K562 (cell line): Measurements from ENCODE around the gene DOCK1. TPM values are rescaled to one million over a fixed set of nuclear protein-coding genes. Genes with fewer than 3 reads are reported as not detected.

ENCODE experiments used
- ATAC-seq: fragments of 200-7000 bp; cut with Tn5 transposase; 3 replicates; pipeline ENCODE4 v1.9.1; 2020; ENCODE audit warnings: moderate library complexity
- BruUV-seq: library from RNA; stranded (reverse); fragments of 400-500 nt; replicated peaks from 2 replicates; lab custom pipeline; 2021; lab: Mats Ljungman, UMichigan
- CTCF ChIA-PET: fragments of 300-600 bp; formaldehyde crosslinking; extraction: SDS; loops from one replicate; lab custom pipeline; 2021; ENCODE audit warnings: low intra/inter-chr PET ratio; lab: Yijun Ruan, JAX
- POLR2A ChIA-PET: fragments of 300-600, 350-650 bp; sonication (Branson Sonifier 250); formaldehyde crosslinking; extraction: SDS; loops from one replicate; lab custom pipeline; 2021; ENCODE audit warnings: antibody characterized with exemption, inconsistent platforms; lab: Yijun Ruan, JAX
- DNase-seq, 4 experiments: peaks; one replicate each; pipeline versions ENCODE4 v3.0.0 to v3.0.0-alpha.2; 2011 to 2018; ENCODE audit warnings: low spot score in 3 of 4, mixed read lengths in 3 of 4; ENCODE audit errors: extremely low read depth in 1 of 4
- FAIRE-seq: peaks from 2 replicates; lab custom pipeline; 2011; peaks lifted over from hg19 to GRCh38; lab: Jason Lieb, UNC
- H2AFZ ChIP-seq: 2 replicates; pipeline ENCODE4 v1.6.0; 2011; ENCODE audit warnings: low read depth, low read length, control low read depth, inconsistent platforms
- H3K27ac ChIP-seq: fragments of 200-600 bp; 3 replicates; pipeline ENCODE4 v1.8.0; 2011; ENCODE audit warnings: low read depth, mild to moderate bottlenecking, control low read depth, inconsistent platforms, low read length, moderate library complexity, mixed read lengths; ENCODE audit errors: extremely low read depth
- H3K27me3 ChIP-seq, 2 experiments: fragments of 300-600 bp in 1 of 2; 2 replicates in 1 of 2; 3 replicates in 1 of 2; pipeline versions ENCODE4 v1.6.0 to v1.8.0; 2011; ENCODE audit warnings: inconsistent platforms in 2 of 2, low read length in 2 of 2, mild to moderate bottlenecking in 1 of 2, mixed read lengths in 1 of 2, moderate library complexity in 1 of 2; ENCODE audit not compliant: control insufficient read depth in 2 of 2, insufficient read depth in 2 of 2
- H3K36me3 ChIP-seq: fragments of 300-600 bp; 3 replicates; pipeline ENCODE4 v1.8.0; 2011; ENCODE audit warnings: mild to moderate bottlenecking, low read length, inconsistent platforms; ENCODE audit not compliant: control insufficient read depth, insufficient read depth
- H3K4me1 ChIP-seq, 2 experiments: fragments of 200-600 bp in 1 of 2; replicated peaks in 1 of 2; 2 replicates in 1 of 2; 3 replicates in 1 of 2; pipeline versions ENCODE4 v1.5.1 to v1.8.0; 2011; ENCODE audit warnings: inconsistent platforms in 2 of 2, low read length in 2 of 2, mild to moderate bottlenecking in 1 of 2, mixed read lengths in 1 of 2, moderate library complexity in 1 of 2; ENCODE audit not compliant: control insufficient read depth in 2 of 2, insufficient read depth in 2 of 2
- H3K4me2 ChIP-seq: 2 replicates; pipeline ENCODE4 v1.6.1; 2011; ENCODE audit warnings: low read length, control low read depth, inconsistent platforms, mixed read lengths; ENCODE audit not compliant: insufficient read depth
- H3K4me3 ChIP-seq: fragments of 200-600 bp; sonication (generic), shearing (Covaris generic); 2 replicates; pipeline ENCODE4 v1.5.1; 2016; ENCODE audit warnings: control low read depth, inconsistent platforms
- H3K79me2 ChIP-seq: fragments of 200-600 bp; 3 replicates; pipeline ENCODE4 v1.8.0; 2011; ENCODE audit warnings: low read length, inconsistent platforms; ENCODE audit not compliant: control insufficient read depth, insufficient read depth
- H3K9ac ChIP-seq, 2 experiments: 2 replicates each; pipeline versions ENCODE4 v1.6.0 to v1.6.1; 2011; ENCODE audit warnings: low read depth in 2 of 2, low read length in 2 of 2, control low read depth in 1 of 2, inconsistent platforms in 1 of 2, mild to moderate bottlenecking in 1 of 2, mixed read lengths in 1 of 2; ENCODE audit not compliant: insufficient read depth in 1 of 2
- H3K9me1 ChIP-seq: one replicate; pipeline ENCODE4 v1.6.0; 2011; ENCODE audit warnings: inconsistent platforms, mild to moderate bottlenecking, low read length, moderate library complexity; ENCODE audit not compliant: control insufficient read depth, insufficient read depth
- H3K9me3 ChIP-seq: replicated peaks from 2 replicates; pipeline ENCODE4 v1.5.1; 2011; ENCODE audit warnings: low read depth, low read length, inconsistent platforms; ENCODE audit not compliant: control insufficient read depth, insufficient read depth
- H4K20me1 ChIP-seq: replicated peaks from 2 replicates; pipeline ENCODE4 v1.6.1; 2011; ENCODE audit warnings: low read length, inconsistent platforms, mixed read lengths; ENCODE audit not compliant: control insufficient read depth, insufficient read depth
- BRD4 ChIP-seq: fragments of 200-600 bp; sonication (generic); IDR thresholded peaks from 2 replicates; pipeline ENCODE4 v1.6.1; 2017; ENCODE audit warnings: inconsistent platforms
- BRF1 ChIP-seq: IDR thresholded peaks from 3 replicates; pipeline ENCODE4 v1.6.1; 2011; ENCODE audit warnings: borderline replicate concordance, mild to moderate bottlenecking; ENCODE audit not compliant: insufficient read length; ENCODE audit errors: extremely low read depth
- FUS ChIP-seq: fragments of 200-400 bp; formaldehyde crosslinking; optimal IDR thresholded peaks from 2 replicates; pipeline ENCODE3; 2017; ENCODE audit warnings: low read depth, low read length
- HDAC2 ChIP-seq: fragments of 450-650 bp; IDR thresholded peaks from 2 replicates; pipeline ENCODE4 v1.6.1; 2016; ENCODE audit warnings: mild to moderate bottlenecking
- PHF8 ChIP-seq: fragments of 200-600 bp; sonication (generic); IDR thresholded peaks from 2 replicates; pipeline ENCODE4 v1.6.1; 2012; ENCODE audit warnings: mixed run types, mild to moderate bottlenecking, inconsistent platforms, low read length, moderate library complexity, borderline replicate concordance
- PML ChIP-seq: IDR thresholded peaks from 2 replicates; pipeline ENCODE4 v1.6.1; 2012; ENCODE audit warnings: low read length, inconsistent platforms
- PURB ChIP-seq: sonication (generic); formaldehyde crosslinking; IDR thresholded peaks from 2 replicates; pipeline ENCODE4 v1.9.0; 2021; ENCODE audit warnings: low read depth, mild to moderate bottlenecking, missing genetic modification reagents
- SAFB2 ChIP-seq: fragments of 200-400 bp; formaldehyde crosslinking; IDR thresholded peaks from 2 replicates; pipeline ENCODE4 v1.6.1; 2018; ENCODE audit warnings: borderline replicate concordance, low read length, low read depth, moderate library complexity; ENCODE audit not compliant: severe bottlenecking
- SREBF2 ChIP-seq: sonication (generic); formaldehyde crosslinking; IDR thresholded peaks from 2 replicates; pipeline ENCODE4 v1.4.0; 2020; ENCODE audit warnings: mild to moderate bottlenecking, missing genetic modification reagents
- ZBTB26 ChIP-seq: fragments of 450-650 bp; formaldehyde crosslinking; IDR thresholded peaks from 2 replicates; pipeline ENCODE4 v1.4.0; 2022; ENCODE audit warnings: missing genetic modification characterization
- ZHX1 ChIP-seq: fragments of 150-350 bp; conservative IDR thresholded peaks from 2 replicates; pipeline ENCODE4 v1.6.1; 2014; ENCODE audit warnings: low read length
- ZNF778 ChIP-seq: fragments of 450-650 bp; formaldehyde crosslinking; IDR thresholded peaks from 2 replicates; pipeline ENCODE4 v1.4.0; 2020; ENCODE audit warnings: mild to moderate bottlenecking, moderate library complexity
- WGBS: fragments of 100-300 bp; shearing (Covaris generic); methylation state at CpG from one replicate; pipeline ENCODE4 v1.1.6; 2016; ENCODE audit warnings: low coverage, mixed read lengths; ENCODE audit not compliant: insufficient coverage; ENCODE audit errors: missing lambda C conversion rate; 5-methylcytosine and 5-hydroxymethylcytosine counted together
- in situ Hi-C: fragments of 300-500 bp; cut with MboI; formaldehyde crosslinking; loops from 4 replicates; pipeline ENCODE4 v1.15.0; 2018; ENCODE audit warnings: inconsistent platforms, mixed read lengths
- intact Hi-C: fragments of 100-400 bp; cut with micrococcal nuclease; formaldehyde crosslinking; loops from 2 replicates; pipeline ENCODE4 v1.14.2; 2022
- polyA plus RNA-seq, 8 experiments: library from polyadenylated mRNA; depleted of rRNA in 4 of 8; stranded (reverse) in 5 of 8; unstranded in 3 of 8; fragments of >200 nt; fragmentation: Nextera tagmentation in 2 of 8; fragmentation: Illumina TruSeq in 1 of 8; extraction: Ambion mirVana in 2 of 8; extraction: Trizol in 1 of 8; gene quantifications; 2 replicates each; pipeline versions ENCODE4 v1.2.1 to v1.2.3, GENCODE V29; 2011 to 2014; ENCODE audit warnings: inconsistent platforms in 1 of 8, missing spikeins in 1 of 8
- total RNA-seq, 7 experiments: library from RNA; depleted of rRNA in 6 of 7; stranded (reverse); fragments of >200 nt in 6 of 7; fragmentation: Illumina TruSeq in 2 of 7; extraction: Trizol in 2 of 7; gene quantifications; 2 replicates each; pipeline versions ENCODE4 v1.2.1 to v1.2.3, GENCODE V29; 2011 to 2021; ENCODE audit warnings: low replicate concordance in 1 of 7
- TF ChIP-seq, protein P1 (sequence below): fragments of 250-450 bp; sonication (Bioruptor Pico); IDR thresholded peaks from 2 replicates; pipeline ENCODE4 v1.5.0; 2020; ENCODE audit warnings: mild to moderate bottlenecking, borderline replicate concordance

Gene DOCK1
- total and polyA plus RNA-seq, 9 of the 15 experiments (the other 6 are each of a cell fraction or from before 2014, with no cell fraction given), result 0.31 TPM; not detected in 8

GRCh38 chr10:127391875-127392274, 486.6 kb downstream of the DOCK1 start (continued):
- TF ChIP-seq SAFB2 (no peak), PML (no peak)

- FAIRE-seq, result no peak
- 1% methylated on average over 15 of the region's 23 CpGs for WGBS
- Histone ChIP-seq H3K36me3 (no peaks in the 10 kb centered on the region), H3K4me3 (no peak overlapping the region), H2AFZ (no peak overlapping the region), H3K9ac (no peak overlapping the region), H3K9me3 (no peaks in the 10 kb centered on the region), H3K27me3 (peaks cover 0 to 25% of the 10 kb centered on the region in 2 experiments; a peak in 3 of 5 replicates), H3K27ac (no peak overlapping the region), H3K4me1 (no peaks in the 10 kb centered on the region), H3K4me2 (no peak overlapping the region), H4K20me1 (no peaks in the 10 kb centered on the region), H3K9me1 (no peaks in the 10 kb centered on the region), H3K79me2 (no peaks in the 10 kb centered on the region)
- CTCF ChIA-PET, result no interaction called here
- intact Hi-C loops, result no loop called here
- BruUV-seq, result no TSS peak
- no peak for ATAC-seq
- POLR2A ChIA-PET, result no interaction called here
- no peak for DNase-seq
- in situ Hi-C loops, result no loop called here
- TF ChIP-seq, protein P1, sequence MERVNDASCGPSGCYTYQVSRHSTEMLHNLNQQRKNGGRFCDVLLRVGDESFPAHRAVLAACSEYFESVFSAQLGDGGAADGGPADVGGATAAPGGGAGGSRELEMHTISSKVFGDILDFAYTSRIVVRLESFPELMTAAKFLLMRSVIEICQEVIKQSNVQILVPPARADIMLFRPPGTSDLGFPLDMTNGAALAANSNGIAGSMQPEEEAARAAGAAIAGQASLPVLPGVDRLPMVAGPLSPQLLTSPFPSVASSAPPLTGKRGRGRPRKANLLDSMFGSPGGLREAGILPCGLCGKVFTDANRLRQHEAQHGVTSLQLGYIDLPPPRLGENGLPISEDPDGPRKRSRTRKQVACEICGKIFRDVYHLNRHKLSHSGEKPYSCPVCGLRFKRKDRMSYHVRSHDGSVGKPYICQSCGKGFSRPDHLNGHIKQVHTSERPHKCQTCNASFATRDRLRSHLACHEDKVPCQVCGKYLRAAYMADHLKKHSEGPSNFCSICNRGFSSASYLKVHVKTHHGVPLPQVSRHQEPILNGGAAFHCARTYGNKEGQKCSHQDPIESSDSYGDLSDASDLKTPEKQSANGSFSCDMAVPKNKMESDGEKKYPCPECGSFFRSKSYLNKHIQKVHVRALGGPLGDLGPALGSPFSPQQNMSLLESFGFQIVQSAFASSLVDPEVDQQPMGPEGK, result no peak
- TF ChIP-seq PURB (CRISPR knock-in tag) (no peak), FUS (no peak), ZHX1 (no peak), SREBF2 (CRISPR knock-in tag) (no peak), PHF8 (no peak), HDAC2 (no peak), BRF1 (no peak), ZNF778 (CRISPR knock-in tag) (no peak), ZBTB26 (CRISPR knock-in tag) (no peak), BRD4 (no peak)
Measured at GRCh38 chr10:127392351-127393235, 487.4 kb downstream of the DOCK1 start.
